Nephron progenitor cell (in vitro differentiated cells): ENCODE results near the gene ZNF571.
A peak's percentile ranks its signal among the peaks of the same experiment; 100 is the strongest.

Source experiments
- DNase-seq: peaks from one replicate; pipeline ENCODE4 v3.0.0; 2021
- H3K27ac Mint-ChIP-seq: 2 replicates; pipeline ENCODE4 v1.8.0; 2021; ENCODE audit warnings: mild to moderate bottlenecking, moderate library complexity, mixed read lengths
- H3K27me3 Mint-ChIP-seq: 2 replicates; pipeline ENCODE4 v1.8.0; 2021; ENCODE audit warnings: mild to moderate bottlenecking, low read depth, mixed read lengths; ENCODE audit not compliant: poor library complexity
- H3K36me3 Mint-ChIP-seq: 2 replicates; pipeline ENCODE4 v1.8.0; 2021; ENCODE audit warnings: low read depth, mixed read lengths
- H3K4me1 Mint-ChIP-seq: 2 replicates; pipeline ENCODE4 v1.8.0; 2021; ENCODE audit warnings: mixed read lengths
- H3K4me3 Mint-ChIP-seq: 2 replicates; pipeline ENCODE4 v1.8.0; 2021; ENCODE audit warnings: mild to moderate bottlenecking, moderate library complexity, mixed read lengths
- H3K9me3 Mint-ChIP-seq: 2 replicates; pipeline ENCODE4 v1.8.0; 2021; ENCODE audit warnings: mild to moderate bottlenecking, moderate library complexity, mixed read lengths
- TF ChIP-seq, protein P1 (sequence below): fragments of 200-600 bp; sonication (generic); IDR thresholded peaks from 2 replicates; pipeline ENCODE4 v1.5.0; 2021; ENCODE audit warnings: antibody characterized with exemption

ZNF571 gene

DNA sequence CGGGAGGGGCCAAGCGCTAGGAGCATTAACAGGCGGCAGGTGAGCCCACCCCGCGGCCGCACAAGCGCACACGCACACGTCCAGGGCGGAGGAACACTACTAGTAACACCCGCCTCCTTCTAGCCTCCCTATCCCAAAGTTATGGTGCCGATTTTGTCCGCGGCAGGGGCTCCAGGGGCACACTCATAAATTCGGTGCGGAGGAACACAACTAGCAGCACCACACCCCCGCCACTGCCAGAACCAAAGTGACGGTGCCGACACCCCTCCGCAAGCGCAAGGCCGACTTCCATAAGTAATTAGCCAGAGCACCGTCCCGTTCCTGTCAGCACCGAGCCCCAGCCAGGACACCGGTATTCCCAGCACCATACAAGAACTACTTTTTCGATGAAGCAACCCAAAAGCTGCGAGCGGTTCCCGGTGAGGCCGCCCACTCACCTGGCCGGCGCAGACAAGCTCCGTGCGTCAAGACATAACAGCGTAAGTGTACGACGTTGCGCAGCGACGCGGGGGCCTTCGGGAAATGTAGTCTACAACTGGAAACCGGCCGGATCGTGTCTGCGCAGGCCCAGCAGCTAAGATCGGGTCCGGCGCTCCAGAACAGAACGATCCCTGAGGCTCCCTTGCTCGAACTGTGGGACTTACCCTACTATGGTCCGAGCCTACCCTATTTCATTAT lies at the start of gene ZNF571, which contains the start of gene ZNF540:
Gene ZNF571 (minus strand): TSS at position 489 of the 678 bp plus-strand sequence. CDS start 8,116 bp downstream, outside the sequence.
Gene ZNF540 (plus strand): TSS at position 573 of the 678 bp plus-strand sequence. CDS start 3,572 bp downstream, outside the sequence.
- TF ChIP-seq, protein P1, sequence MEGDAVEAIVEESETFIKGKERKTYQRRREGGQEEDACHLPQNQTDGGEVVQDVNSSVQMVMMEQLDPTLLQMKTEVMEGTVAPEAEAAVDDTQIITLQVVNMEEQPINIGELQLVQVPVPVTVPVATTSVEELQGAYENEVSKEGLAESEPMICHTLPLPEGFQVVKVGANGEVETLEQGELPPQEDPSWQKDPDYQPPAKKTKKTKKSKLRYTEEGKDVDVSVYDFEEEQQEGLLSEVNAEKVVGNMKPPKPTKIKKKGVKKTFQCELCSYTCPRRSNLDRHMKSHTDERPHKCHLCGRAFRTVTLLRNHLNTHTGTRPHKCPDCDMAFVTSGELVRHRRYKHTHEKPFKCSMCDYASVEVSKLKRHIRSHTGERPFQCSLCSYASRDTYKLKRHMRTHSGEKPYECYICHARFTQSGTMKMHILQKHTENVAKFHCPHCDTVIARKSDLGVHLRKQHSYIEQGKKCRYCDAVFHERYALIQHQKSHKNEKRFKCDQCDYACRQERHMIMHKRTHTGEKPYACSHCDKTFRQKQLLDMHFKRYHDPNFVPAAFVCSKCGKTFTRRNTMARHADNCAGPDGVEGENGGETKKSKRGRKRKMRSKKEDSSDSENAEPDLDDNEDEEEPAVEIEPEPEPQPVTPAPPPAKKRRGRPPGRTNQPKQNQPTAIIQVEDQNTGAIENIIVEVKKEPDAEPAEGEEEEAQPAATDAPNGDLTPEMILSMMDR, result no peak
- Mint-ChIP-seq H3K4me3 (peak within 1 kb of the TSS; percentile 95), H3K9me3 (peaks cover 58% of the 10 kb centered on the region), H3K27me3 (peaks cover 21% of the 10 kb centered on the region), H3K4me1 (peaks cover 19% of the 10 kb centered on the region), H3K36me3 (peaks cover 34% of the 10 kb centered on the region), H3K27ac (peak within 1 kb of the TSS; percentile 98)
- DNase-seq, result peak; percentile 86

DNA sequence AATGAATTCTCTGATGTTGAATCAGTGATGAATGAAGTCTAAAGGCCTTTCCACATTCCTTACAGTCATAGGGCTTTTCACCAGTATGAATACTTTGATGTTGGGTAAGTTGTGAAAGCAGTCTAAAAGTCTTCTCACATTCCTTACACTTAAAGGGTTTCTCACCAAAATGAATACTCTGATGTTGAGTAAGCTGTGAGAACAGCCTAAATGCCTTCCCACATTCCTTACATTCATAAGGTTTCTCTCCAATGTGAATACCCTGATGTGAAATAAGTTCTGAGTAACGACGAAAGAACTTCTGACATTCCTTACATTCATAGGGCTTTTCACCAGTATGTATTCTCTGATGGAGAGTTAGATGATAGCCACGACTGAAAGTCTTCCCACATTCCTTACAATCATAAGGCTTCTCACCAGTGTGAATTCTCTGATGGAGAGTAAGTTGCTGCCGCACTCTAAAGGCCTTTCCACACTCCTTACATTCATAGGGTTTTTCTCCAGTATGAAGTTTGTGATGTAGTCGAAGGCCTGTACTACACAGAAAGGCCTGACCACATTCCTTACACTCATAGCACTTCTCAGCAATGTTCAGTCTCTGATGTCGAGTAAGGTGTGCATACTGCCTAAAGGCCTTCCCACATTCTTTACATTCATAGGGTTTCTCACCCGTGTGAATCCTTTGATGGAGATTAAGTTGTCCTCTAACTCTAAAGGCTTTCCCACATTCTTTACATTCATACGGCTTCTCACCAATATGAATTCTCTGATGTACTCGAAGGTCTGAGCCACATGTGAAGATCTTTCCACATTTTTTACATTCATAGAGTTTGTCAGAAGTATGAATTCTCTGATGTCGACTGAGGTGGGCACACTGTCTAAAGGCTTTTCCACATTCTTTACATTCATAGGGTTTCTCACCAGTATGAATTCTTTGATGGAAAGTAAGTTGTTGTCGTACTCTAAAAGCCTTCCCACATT lies 40.8 kb upstream of the ZNF571 start:
- no peaks in the 10 kb centered on the region for H3K4me1 Mint-ChIP-seq
- H3K9me3 Mint-ChIP-seq, result peaks cover 93% of the 10 kb centered on the region
- H3K27ac Mint-ChIP-seq, result no peak overlapping the region
- peaks cover 10% of the 10 kb centered on the region for H3K27me3 Mint-ChIP-seq
- TF ChIP-seq, protein P1, result no peak
- H3K4me3 Mint-ChIP-seq, result no peak overlapping the region
- no peak for DNase-seq
- H3K36me3 Mint-ChIP-seq, result peaks cover 80% of the 10 kb centered on the region

DNA sequence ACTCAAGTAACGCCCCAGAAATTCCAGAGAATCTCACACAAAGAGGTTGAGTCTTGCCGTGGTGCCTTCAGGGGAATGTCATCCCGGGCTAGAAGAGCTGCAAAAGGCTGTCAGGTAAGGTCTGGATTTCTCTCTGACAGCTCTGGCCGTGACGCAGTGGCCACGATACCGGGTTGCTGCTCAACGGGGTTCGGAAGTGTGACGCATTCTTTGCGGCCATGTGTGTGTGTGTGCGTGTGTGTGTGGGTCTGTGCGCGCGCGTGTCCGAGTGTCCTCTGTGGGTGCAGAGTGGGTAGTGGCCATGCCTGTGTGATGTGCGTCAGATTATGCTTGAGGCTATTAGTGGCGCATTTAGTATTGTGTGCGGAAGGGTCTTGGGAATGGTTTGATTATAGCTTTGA lies 390 bp upstream of the ZNF571 start:
- Mint-ChIP-seq H3K36me3 (peaks cover 34% of the 10 kb centered on the region), H3K4me3 (peak overlapping the region; percentile 95), H3K27ac (peak overlapping the region; percentile 98), H3K27me3 (peaks cover 21% of the 10 kb centered on the region), H3K9me3 (peaks cover 52% of the 10 kb centered on the region), H3K4me1 (peaks cover 19% of the 10 kb centered on the region)
- TF ChIP-seq, protein P1, result no peak
- peak; percentile 36 for DNase-seq

DNA sequence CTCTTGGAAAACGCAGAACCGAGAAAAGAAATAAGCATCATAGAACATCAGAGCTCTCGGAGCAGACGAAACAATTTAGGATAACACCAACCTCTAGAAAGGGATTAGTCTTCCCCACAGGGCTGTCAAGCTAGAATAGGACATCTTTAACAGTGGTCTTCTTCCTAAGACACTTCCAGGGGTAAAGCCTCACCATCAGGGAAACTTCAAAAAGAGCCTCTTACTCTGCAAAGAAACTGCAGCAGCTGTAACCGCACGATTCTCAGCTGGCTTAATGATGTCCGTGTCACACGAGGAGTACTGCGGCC lies 642 bp downstream of the ZNF571 start:
- Mint-ChIP-seq H3K27ac (peak overlapping the region; percentile 98), H3K4me1 (peaks cover 19% of the 10 kb centered on the region), H3K36me3 (peaks cover 34% of the 10 kb centered on the region), H3K27me3 (peaks cover 25% of the 10 kb centered on the region), H3K9me3 (peaks cover 63% of the 10 kb centered on the region), H3K4me3 (peak overlapping the region; percentile 95)
- TF ChIP-seq, protein P1, result no peak
- DNase-seq, result no peak

DNA sequence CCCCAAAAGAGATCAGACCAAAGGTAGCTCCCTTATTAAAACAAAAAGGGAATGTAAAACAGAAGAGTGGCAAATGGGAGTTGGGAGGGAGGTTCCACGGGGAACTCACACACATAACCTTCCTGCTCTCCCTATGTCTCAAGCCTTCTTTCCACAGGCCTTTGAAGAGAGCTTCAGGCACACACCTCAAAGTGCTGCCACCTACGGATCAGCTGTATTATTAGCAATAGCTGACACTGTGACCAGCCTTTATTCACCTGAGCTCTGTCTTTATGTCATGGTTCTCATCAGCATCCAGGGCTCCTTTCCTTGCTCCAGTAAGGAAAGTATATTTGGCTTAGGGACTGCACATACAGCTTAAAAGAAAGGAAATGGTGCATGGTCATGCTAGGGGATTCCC lies 11.3 kb downstream of the ZNF571 start:
- no peak overlapping the region for H3K4me3 Mint-ChIP-seq
- peaks cover 3% of the 10 kb centered on the region for H3K27me3 Mint-ChIP-seq
- H3K9me3 Mint-ChIP-seq, result peaks cover 36% of the 10 kb centered on the region
- no peaks in the 10 kb centered on the region for H3K36me3 Mint-ChIP-seq
- no peaks in the 10 kb centered on the region for H3K4me1 Mint-ChIP-seq
- TF ChIP-seq, protein P1, result no peak
- H3K27ac Mint-ChIP-seq, result no peak overlapping the region
- DNase-seq, result no peak
